Activated CD4-positive, alpha-beta T cell treated with anti-CD3 and anti-CD28 coated beads, Interleukin-2, Interleukin-4, amounts not matched to agents 100 ng/mL and 50 ng/mL, durations not matched to agents 16 hours and 8 hours (primary cell): Measurements from ENCODE around the gene SUGCT.
"Not testable (repeated sequence)": the region's sequence is repeated elsewhere in the genome, so short reads cannot be mapped to it uniquely, and the experiment has no call there.

Experiments
- DNase-seq: peaks from one replicate; pipeline ENCODE4 v3.0.0-alpha.2; 2020; ENCODE audit warnings: low spot score

SUGCT gene

DNA sequence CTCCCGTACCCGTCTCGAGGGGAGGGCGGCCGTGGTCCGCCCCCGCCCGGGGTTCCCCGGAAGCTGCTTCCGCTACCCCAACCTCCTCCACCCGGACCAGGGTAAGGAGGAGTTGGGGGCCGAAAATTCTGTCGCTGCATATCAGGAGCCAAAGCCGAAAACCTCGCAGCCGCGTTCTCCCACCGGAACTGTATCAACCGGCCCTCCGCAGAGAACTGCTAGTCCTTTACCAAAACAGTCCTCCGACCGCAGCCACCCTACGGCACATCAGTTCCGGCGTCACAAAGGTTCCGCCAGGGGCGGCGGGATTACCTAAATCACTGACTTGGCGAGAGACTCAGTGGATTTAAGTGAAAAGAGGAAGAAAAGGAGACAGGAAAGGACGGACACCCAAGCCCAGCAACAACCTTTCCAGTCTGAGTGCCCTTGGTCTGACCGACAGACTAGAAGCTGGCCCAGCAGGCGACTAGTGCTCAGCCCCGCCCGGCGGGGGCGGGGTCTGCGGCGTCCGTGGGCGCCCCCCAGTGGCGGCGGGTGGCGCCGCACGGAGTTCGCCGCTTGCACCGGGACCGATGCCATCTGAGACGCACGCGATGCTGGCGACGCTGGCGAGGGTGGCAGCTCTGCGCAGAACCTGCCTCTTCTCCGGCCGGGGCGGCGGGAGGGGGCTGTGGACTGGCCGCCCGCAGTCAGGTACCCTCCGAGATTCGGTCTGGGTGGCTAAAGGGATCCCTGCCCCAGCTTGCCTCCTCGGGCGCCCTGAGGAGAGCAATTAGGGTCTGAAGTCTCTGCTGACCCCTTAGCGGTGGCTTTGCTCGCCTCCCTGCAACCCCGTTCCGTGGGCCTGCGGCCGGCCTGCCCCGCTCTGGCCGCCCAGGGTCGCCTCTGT is at the start of gene SUGCT, which contains the start of gene MPLKIP:
TSS of gene SUGCT (plus strand) at position 578 of the 889 bp plus-strand sequence.
TSS of gene MPLKIP (minus strand) at position 195 of the 889 bp plus-strand sequence. CDS start at position 140, 55 bp downstream.
- peak; percentile 80 for DNase-seq

DNA sequence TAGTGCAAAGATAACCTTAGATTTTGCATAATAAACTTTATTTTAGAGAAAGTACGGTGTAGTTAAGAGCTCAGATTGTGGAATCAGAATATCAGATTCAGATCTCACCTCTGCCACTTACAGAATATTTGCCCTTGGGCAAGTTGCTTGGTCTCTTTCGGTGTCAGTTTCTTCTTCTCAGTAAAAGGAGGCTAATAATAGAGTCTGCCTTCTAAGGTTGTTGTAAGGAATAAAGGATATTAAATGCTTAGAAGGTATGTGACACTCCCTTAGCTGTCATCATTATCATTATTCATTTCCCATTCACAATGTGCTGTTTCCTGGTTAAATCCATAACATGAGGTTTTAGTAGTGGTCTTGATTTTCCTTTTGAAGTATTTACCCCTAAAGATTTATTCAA is 42.6 kb upstream of the SUGCT start:
- no peak for DNase-seq

DNA sequence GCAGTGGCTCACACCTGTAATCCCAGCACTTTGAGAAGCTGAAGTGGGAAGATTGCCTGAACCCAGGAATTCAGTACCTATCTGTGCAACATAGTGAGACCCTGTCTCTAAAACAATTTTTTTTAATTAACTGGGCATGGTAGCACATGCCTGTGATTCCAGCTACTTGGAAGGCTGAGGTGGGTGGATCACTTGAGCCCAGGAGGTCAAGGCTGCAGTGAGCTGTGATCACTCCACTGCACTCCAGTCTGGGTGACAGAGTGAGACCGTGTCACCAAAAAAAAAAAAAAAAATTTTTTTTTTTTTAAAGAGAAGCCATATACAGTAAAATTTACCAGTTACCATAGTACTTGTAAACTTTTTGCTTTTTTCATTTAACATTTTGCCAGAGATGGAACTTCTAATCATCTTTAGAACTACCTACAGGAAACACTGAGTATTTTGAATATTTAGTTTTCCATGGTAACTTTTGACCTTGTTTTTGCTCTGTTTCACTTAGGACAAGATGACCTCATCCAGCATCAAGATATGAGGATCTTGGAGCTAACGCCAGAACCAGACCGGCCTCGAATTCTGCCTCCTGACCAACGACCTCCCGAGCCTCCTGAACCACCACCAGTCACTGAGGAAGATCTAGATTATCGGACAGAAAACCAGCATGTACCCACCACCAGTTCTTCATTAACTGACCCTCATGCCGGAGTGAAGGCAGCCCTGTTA is 41.0 kb upstream of the SUGCT start:
- DNase-seq = no peak

DNA sequence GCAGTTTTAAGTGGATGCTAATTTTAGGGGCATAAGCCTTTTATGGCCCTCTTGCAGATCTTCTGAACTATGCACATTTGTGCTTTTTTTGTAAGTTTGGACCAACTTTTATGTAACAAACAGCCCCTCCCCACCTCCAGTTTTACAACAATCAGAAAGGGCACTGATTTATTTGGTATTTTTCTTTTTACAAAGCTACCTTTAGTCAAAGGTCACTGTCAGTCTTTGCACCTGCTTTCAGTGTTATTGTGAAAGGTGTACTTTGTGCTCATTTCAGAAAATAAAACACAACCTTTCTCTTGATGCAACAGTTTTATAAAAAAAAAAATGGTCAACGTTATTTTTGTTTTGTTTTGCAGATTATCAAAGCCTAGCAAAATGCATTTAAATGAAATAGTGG is 39.6 kb upstream of the SUGCT start:
- no peak for DNase-seq

- no peak for DNase-seq
These were observed 39.0 kb upstream of the SUGCT start for GRCh38 chr7:40095695-40096327.

DNA sequence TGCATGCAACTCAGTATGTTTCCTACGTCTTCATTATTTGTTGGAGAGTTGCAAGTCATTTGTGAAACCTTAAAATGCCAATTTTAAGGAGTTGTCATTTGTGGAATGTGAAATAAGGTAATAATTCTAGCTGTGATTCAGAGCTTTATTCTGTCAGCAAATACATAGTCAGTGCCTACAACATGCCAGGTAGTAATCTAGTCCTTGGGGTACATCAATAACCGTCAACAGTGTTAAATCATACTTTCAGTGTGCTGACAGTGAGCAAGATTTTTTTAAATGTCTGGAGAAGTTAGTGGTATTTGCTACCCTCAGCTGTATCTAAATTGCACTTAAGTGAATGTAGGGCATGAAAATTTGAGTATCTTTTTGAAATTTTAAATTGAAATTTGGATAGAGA is 37.1 kb upstream of the SUGCT start:
- no peak for DNase-seq

- no peak for DNase-seq
These were observed 36.0 kb upstream of the SUGCT start for GRCh38 chr7:40098810-40099209.

DNA sequence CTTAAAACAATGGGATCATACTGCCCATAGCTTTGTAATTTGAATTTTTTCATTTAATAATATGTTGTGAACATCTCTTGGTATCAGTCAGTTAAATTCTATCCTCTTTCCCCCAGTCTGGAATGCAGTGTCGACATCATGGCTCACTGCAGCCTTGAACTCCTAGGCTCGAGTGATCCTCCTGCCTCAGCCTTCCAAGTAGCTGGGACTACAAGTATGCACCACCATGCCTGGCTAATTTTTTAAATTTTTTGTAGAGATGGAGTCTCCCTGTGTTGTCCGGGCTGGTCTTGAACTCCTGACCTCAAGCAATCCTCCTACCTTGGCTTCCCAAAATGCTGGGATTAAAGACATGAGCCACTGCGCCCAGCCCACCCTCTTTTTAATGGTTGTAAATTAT is 35.0 kb upstream of the SUGCT start:
- DNase-seq = no peak

DNA sequence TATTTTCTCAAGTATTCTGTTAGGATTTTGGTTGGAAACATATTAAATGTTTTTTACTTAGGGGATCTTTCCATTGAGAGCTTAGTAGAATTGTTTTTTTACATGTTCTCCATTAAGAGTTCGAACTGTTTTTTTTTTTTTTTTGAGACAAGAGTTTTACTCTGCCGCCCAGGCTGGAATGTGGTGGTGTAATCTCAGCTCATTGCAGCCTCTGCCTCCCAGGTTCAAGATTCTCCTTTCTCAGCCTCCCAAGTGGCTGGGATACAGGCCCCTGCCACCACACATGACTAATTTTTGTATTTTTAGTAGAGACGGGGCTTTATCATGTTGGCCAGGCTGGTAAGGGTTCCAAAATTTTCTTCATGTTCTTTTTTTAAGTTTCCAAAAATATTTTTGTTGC is 33.6 kb upstream of the SUGCT start:
- DNase-seq = no peak

GRCh38 chr7:40102897-40103296 is 31.9 kb upstream of the SUGCT start:
- DNase-seq = no peak

DNA sequence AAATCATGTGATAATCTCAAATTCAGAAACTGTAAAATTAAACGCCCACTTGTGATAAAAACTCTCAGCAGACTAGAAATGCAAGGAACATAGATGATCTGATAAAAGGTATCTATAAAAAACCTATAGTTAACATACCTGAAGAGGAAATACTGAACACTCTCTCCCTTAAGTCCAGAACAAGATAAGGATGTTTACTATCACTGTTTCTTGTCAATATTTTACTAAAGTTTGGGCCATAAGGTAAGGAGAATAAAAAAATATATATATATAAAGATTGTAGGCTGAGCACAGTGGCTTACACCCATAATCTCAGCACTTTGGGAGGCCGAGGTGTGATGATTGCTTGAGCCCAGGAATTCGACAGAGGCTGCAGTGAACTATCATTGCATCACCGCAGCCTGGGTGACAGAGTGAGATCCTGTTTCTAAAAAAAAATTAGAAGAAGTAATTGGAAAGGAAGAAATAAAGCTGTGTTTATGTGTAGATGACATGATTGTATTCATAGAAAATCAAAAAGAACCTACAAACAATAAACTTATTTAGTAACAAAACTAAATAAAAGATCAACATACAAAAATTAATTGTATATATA is 28.8 kb upstream of the SUGCT start:
- DNase-seq = no peak

DNA sequence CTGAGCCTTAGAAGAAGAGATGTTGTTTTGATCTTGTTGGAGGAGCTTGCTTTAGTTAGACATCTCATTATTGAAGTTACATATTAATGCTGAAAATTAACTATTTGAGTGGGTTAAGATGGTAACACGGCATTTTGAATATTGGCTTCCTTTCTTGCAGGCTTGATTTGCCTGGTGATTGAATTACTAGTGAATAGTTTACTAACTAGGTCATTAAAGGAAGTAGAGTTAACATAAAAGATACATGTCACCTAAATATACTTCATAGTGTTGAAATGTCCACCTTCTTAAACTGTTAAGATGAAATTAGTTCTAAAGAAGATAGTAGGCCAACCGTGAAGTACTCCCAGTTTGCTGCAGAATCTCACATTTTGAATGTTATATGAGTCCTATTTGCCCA is 18.9 kb upstream of the SUGCT start:
- no peak for DNase-seq

- DNase-seq = not testable (repeated sequence)
These were observed 17.6 kb upstream of the SUGCT start for GRCh38 chr7:40117199-40117598.

GRCh38 chr7:40118201-40118600 is 16.6 kb upstream of the SUGCT start:
- not testable (repeated sequence) for DNase-seq

DNA sequence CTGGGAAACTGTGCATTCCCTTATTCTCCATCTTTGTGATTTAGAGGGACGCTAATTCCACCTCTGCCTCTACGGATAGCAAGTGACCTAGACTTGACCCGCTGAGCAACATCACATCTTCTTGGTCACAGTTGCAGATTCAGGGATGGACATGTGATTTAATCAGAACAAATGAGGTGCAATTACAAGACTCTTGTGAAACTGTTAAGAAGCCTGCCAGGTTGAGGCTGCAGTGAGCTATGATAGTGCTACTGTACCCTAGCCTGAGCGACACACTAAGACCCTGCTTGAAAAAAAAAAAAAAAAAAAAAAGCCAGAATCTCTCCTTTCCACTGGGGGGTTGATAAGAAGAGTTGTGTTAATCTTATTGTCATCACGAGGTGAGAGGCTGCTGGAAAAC is 14.8 kb upstream of the SUGCT start:
- no peak for DNase-seq

DNA sequence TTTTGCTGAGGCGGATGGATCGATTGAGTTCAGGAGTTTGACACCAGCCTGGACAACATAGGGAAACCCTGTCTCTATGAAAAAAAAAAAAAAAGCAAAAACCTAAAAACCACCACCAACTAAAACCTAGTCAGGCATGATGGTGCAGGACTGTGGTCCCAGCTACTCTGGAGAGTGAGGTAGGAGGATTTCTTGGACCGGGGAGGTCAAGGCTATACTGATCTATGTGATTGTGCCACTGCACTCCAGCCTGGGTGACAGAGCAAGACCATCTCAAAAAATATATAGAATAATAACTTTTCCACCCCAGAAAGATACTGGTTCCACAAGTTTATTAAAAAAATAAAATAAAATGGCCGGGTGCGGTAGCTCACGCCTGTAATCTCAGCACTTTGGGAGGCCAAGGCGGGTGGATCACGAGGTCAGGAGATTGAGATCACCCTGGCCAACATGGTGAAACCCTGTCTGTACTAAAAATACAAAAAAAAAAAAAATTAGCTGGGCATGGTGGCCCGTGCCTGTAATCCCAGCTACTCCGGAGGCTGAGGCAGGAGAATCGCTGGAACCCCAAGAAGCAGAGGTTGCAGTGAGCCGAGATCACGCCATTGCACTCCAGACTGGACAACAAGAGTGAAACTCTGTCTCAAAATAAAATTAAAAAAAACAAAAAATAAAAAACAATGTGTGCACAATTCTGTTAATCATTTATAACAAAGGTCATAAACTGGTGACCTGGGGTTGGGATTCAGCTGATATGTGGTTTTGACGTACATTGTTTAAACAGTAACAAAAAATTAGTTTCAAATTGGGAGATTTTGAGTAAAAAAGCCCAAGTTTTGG is 12.5 kb upstream of the SUGCT start:
- DNase-seq = not testable (repeated sequence)

DNA sequence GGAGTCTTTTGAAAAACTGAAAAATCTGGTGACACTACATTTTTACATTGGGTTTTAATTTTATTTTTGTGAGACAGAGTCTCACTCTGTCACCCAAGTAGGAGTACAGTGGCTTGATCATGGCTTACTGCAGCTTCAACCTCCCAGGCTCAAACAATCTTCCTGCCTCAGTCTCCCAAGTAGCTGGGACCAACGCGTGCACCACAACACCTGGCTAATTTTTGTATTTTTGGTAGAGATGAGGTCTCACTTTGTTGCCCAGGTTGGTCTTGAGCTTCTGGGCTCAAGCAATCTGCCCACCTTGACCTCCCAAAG is 11.9 kb upstream of the SUGCT start:
- DNase-seq = no peak

DNA sequence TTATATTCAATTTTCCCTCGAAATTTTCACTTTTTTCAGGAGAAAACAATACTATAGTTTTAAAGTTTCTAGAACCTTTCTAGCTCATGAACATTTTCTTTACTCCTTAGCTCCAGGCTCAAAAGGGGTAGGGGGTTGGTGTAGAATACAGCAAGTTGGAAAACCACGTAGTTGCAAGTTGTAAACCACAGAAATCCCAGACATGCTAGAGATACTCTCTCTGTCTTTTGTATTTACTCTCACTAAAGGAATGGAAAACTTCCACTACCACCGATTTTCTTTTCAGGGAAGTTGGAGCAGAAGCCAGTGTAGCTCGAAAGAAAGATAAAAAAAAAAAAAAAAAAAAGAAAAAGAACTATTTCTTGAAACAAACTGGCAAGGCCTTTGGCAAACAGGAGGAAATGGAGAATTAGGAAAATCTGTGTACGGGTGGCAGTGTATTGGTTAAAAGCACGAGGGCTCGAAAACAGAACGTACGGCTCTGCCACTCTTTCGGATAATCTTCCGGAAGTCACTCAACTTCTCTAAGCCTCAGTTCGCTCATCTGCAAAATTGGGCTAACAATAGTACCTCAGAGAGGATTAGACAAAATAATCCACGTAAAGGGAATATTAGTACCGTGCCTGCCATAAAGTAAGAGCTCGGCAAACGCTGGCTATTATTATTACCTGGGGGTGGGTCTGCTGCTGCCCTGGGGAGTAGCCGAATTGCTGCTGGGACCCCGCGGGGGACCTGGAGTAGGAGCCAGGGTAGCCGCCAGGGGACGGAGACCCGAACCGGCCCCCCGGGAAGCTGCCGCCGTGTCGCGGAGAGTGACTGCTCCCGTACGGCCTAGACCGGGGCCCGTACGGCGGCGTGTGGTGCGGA is 1.0 kb upstream of the SUGCT start:
- DNase-seq = peak; percentile 11

- no peak for DNase-seq
These were observed 459 bp downstream of the SUGCT start for GRCh38 chr7:40135317-40135610.

GRCh38 chr7:40137563-40137962 is 2.8 kb downstream of the SUGCT start:
- DNase-seq = no peak

- DNase-seq = no peak
These were observed 4.2 kb downstream of the SUGCT start for GRCh38 chr7:40138973-40139372.
